Motor neuron (in vitro differentiated cells): ENCODE results near the gene CREBBP. TPM values are rescaled to one million over a fixed set of nuclear protein-coding genes. Genes with fewer than 3 reads are reported as not detected.
"Not testable (repeated sequence)": the region's sequence is repeated elsewhere in the genome, so short reads cannot be mapped to it uniquely, and the experiment has no call there.

ENCODE experiments used
- ATAC-seq, 8 experiments: fragments of 200-7000 bp; cut with Tn5 transposase; replicated peaks in 6 of 8; 2 replicates each; pipeline ENCODE4 v1.8.0; 2021; ENCODE audit warnings: mild to moderate bottlenecking in 8 of 8, moderate library complexity in 8 of 8
- H3K27ac ChIP-seq, 2 donors: fragments of 250-450 bp; sonication (Bioruptor Pico); 2 replicates each; pipeline ENCODE4 v1.9.0; 2021; ENCODE audit warnings: antibody characterized with exemption in 2 of 2, mild to moderate bottlenecking in 2 of 2, moderate library complexity in 1 of 2
- H3K4me1 ChIP-seq, 2 donors: fragments of 250-450 bp; sonication (Bioruptor Pico); replicated peaks in 1 of 2; 2 replicates each; pipeline ENCODE4 v1.6.1; 2021; ENCODE audit warnings: antibody characterized with exemption in 2 of 2, mild to moderate bottlenecking in 2 of 2, moderate library complexity in 1 of 2
- H3K4me3 ChIP-seq, 5 donors: fragments of 250-450 bp; sonication (Bioruptor Pico); 2 replicates each; pipeline ENCODE4 v1.9.0; 2021; ENCODE audit warnings: antibody characterized with exemption in 5 of 5, mild to moderate bottlenecking in 5 of 5, moderate library complexity in 4 of 5
- WGBS, 10 experiments: fragments of 450-650 bp; shearing (Covaris generic); methylation state at CpG; one replicate each; pipeline ENCODE4 v1.0.0; 2022; 5-methylcytosine and 5-hydroxymethylcytosine counted together
- in situ Hi-C, 9 experiments: fragments of 400-800 bp; cut with MboI; loops; one replicate each; pipeline ENCODE4 v1.15.0; 2021; ENCODE audit warnings: low sequenced_read_pairs in 9 of 9, low pct_unique_long_range_greater_than_20kb in 2 of 9; ENCODE audit not compliant: unreplicated experiment in 9 of 9
- total RNA-seq, 8 experiments: library from RNA; unstranded; fragments of 300-600 nt; gene quantifications; 2 replicates each; pipeline versions ENCODE4 v1.2.3 to v1.2.4, GENCODE V29; 2022

The CREBBP gene
- total RNA-seq, 8 experiments from 2014 or later: 12.1 to 92.4 (median 23.7) TPM

- Histone ChIP-seq H3K4me3 (no peak overlapping the region), H3K4me1 (no peaks in the 10 kb centered on the region), H3K27ac (no peak overlapping the region)
- in situ Hi-C loops: no loop called here
- WGBS, 10 experiments: 20 to 100% (median 57%) methylated on average over 1 of the region's 4 CpGs; no CpG with 5 or more reads in 7 of the 10 experiments
- ATAC-seq: no peak
These were observed 27.1 kb upstream of the CREBBP start for GRCh38 chr16:3907586-3907985.

- Histone ChIP-seq H3K4me1 (no peaks in the 10 kb centered on the region), H3K4me3 (no peak overlapping the region), H3K27ac (no peak overlapping the region)
- 50 to 100% (median 95%) methylated on average over 1 of the region's 1 CpG; no CpG with 5 or more reads in 4 of the 10 experiments for WGBS, 10 experiments
- ATAC-seq: no peak
- in situ Hi-C loops: no loop called here
These were observed 25.9 kb upstream of the CREBBP start for GRCh38 chr16:3906363-3906762.

GRCh38 chr16:3904875-3905274 lies 24.4 kb upstream of the CREBBP start:
- Histone ChIP-seq H3K4me3 (no peak overlapping the region), H3K27ac (no peak overlapping the region), H3K4me1 (no peaks in the 10 kb centered on the region)
- in situ Hi-C loops: no loop called here
- ATAC-seq: no peak
- 38 to 100% (median 63%) methylated on average over 1 to 3 of the region's 3 CpGs; no CpG with 5 or more reads in 2 of the 10 experiments for WGBS, 10 experiments

GRCh38 chr16:3890091-3890490 lies 9.6 kb upstream of the CREBBP start:
- in situ Hi-C loops: loop anchor here in 1 of 9 experiments (25.0 kb wide), 1 partner anchor 203 kb away; no protein-coding TSS in a partner anchor
- ATAC-seq: no peak
- Histone ChIP-seq H3K4me1 (no peaks in the 10 kb centered on the region), H3K27ac (no peak overlapping the region), H3K4me3 (no peak overlapping the region)
- 57 to 100% (median 80%) methylated on average over 1 to 8 of the region's 10 CpGs; no CpG with 5 or more reads in 1 of the 10 experiments for WGBS, 10 experiments

GRCh38 chr16:3889059-3889458 lies 8.5 kb upstream of the CREBBP start:
- in situ Hi-C loops: loop anchor here in 1 of 9 experiments (25.0 kb wide), 1 partner anchor 202 kb away; no protein-coding TSS in a partner anchor
- ATAC-seq: no peak
- H3K4me3 ChIP-seq: no peak overlapping the region
- WGBS, 10 experiments: 50 to 93% (median 78%) methylated on average over 2 to 3 of the region's 4 CpGs; no CpG with 5 or more reads in 6 of the 10 experiments
- H3K4me1 ChIP-seq: no peaks in the 10 kb centered on the region
- no peak overlapping the region for H3K27ac ChIP-seq

- WGBS, 10 experiments: 83% methylated on average over 1 of the region's 5 CpGs; no CpG with 5 or more reads in 9 of the 10 experiments
- not testable (repeated sequence) for H3K4me1 ChIP-seq, ATAC-seq, H3K27ac ChIP-seq, H3K4me3 ChIP-seq
- in situ Hi-C loops: loop anchor here in 1 of 9 experiments (25.0 kb wide), 1 partner anchor 199 kb away; no protein-coding TSS in a partner anchor
These were observed 5.5 kb upstream of the CREBBP start for GRCh38 chr16:3885999-3886398.

GRCh38 chr16:3884398-3884797 lies 3.9 kb upstream of the CREBBP start:
- no peak for ATAC-seq
- 78 to 100% (median 89%) methylated on average over 1 to 5 of the region's 6 CpGs; no CpG with 5 or more reads in 1 of the 10 experiments for WGBS, 10 experiments
- Histone ChIP-seq H3K4me3 (no peak overlapping the region), H3K27ac (no peak overlapping the region), H3K4me1 (no peaks in the 10 kb centered on the region)
- in situ Hi-C loops: loop anchor here in 1 of 9 experiments (25.0 kb wide), 1 partner anchor 197 kb away; no protein-coding TSS in a partner anchor

GRCh38 chr16:3882531-3882930 lies 2.0 kb upstream of the CREBBP start:
- H3K4me3 ChIP-seq: no peak overlapping the region
- in situ Hi-C loops: loop anchor here in 1 of 9 experiments (25.0 kb wide), 1 partner anchor 195 kb away; no protein-coding TSS in a partner anchor
- H3K4me1 ChIP-seq: peaks cover 7 to 10% of the 10 kb centered on the region in 2 donors
- no peak overlapping the region for H3K27ac ChIP-seq
- peak in 1 of 8 experiments; percentile 24 for ATAC-seq
- 63 to 100% (median 93%) methylated on average over 1 to 3 of the region's 3 CpGs; no CpG with 5 or more reads in 1 of the 10 experiments for WGBS, 10 experiments

- Histone ChIP-seq H3K4me1 (peaks cover 17 to 20% of the 10 kb centered on the region in 2 donors), H3K4me3 (peak overlapping the region in 1 of 5 donors; percentile 95), H3K27ac (no peak overlapping the region)
- ATAC-seq: no peak
- in situ Hi-C loops: loop anchor here in 1 of 9 experiments (25.0 kb wide), 1 partner anchor 194 kb away; no protein-coding TSS in a partner anchor
- WGBS, 10 experiments: 68 to 100% (median 89%) methylated on average over 2 to 12 of the region's 30 CpGs; no CpG with 5 or more reads in 3 of the 10 experiments
These were observed 1.0 kb upstream of the CREBBP start for GRCh38 chr16:3881499-3881990.

- Histone ChIP-seq H3K4me3 (peak overlapping the region; percentile 70 to 99 (median 85)), H3K4me1 (peaks cover 21 to 23% of the 10 kb centered on the region in 2 donors), H3K27ac (peak overlapping the region; percentile 99)
- ATAC-seq: peak; percentile 52 to 79 (median 78)
- in situ Hi-C loops: loop anchor here in 1 of 9 experiments (25.0 kb wide), 1 partner anchor 193 kb away; no protein-coding TSS in a partner anchor
- WGBS, 10 experiments: no CpG with 5 or more reads among the region's 117 CpGs
These were observed 487 bp downstream of the CREBBP start for GRCh38 chr16:3879887-3880564.

- 0 to 8% (median 4%) methylated on average over 2 to 9 of the region's 50 CpGs; no CpG with 5 or more reads in 5 of the 10 experiments for WGBS, 10 experiments
- in situ Hi-C loops: loop anchor here in 1 of 9 experiments (25.0 kb wide), 1 partner anchor 192 kb away; no protein-coding TSS in a partner anchor
- peak overlapping the region; percentile 99 for H3K27ac ChIP-seq
- peak; percentile 6 to 58 (median 49) for ATAC-seq
- peaks cover 25 to 26% of the 10 kb centered on the region in 2 donors for H3K4me1 ChIP-seq
- H3K4me3 ChIP-seq: peak overlapping the region; percentile 70 to 99 (median 85)
These were observed 1.1 kb downstream of the CREBBP start for GRCh38 chr16:3879258-3879886.

- Histone ChIP-seq H3K4me1 (peaks cover 32 to 34% of the 10 kb centered on the region in 2 donors), H3K4me3 (peak overlapping the region; percentile 70 to 99 (median 85)), H3K27ac (no peak overlapping the region)
- no peak for ATAC-seq
- 0 to 54% (median 16%) methylated on average over 1 to 8 of the region's 8 CpGs for WGBS, 10 experiments
- in situ Hi-C loops: loop anchor here in 1 of 9 experiments (25.0 kb wide), 1 partner anchor 191 kb away; no protein-coding TSS in a partner anchor
These were observed 1.9 kb downstream of the CREBBP start for GRCh38 chr16:3878610-3879009.
